ENCODE results near the gene ATF6B.
A peak's percentile ranks its signal among the peaks of the same experiment; 100 is the strongest.

Gene ATF6B

DNA sequence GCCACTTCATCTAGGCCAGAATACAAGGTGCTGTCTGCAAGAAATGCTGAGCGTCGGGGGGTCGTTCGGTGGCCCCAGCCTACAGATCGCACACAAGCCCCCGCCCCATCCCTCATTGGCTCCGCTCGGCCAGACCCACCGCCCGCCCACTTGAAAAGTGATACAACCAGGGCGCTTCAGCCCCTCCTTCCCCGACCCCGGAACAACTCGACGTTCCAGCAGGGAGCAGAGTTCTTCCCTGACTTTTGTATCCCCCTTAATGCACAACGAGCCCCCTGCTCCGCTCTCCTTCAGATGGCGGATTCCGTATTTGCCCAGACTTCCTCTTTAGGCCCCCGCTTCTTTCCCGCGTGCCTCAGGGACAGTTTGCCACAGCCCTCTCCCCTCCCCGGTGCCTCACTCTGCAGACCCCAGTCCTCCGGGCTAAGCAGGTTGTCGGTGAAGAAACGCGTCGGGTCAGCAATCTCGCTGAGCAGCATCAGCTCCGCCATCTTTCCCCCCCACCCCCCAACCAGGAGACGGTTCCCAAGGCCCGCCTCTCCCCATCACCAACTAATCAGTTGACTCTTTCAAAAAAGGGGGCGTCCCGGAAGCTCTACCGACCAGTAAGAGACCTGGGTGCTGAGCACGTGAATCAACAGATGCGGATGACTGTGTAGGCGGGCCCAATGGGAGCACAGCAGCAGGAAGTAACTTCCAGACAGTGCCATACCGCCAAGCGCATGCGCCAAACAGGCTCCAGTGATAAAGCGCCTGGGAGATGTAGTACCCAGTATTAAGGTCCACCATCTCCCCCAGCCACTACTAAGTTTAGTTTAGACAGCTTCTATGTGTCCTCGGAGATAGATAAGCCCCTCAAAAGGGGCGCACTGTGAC is at the start of gene ATF6B:
ATF6B (minus strand) TSS at position 530 of the 876 bp plus-strand sequence; CDS start at position 491, 39 bp downstream.
- peak; percentile 92 for FAIRE-seq

GRCh38 chr6:32177183-32177787 is 49.2 kb upstream of the ATF6B start:
- peak; percentile 21 for FAIRE-seq
- DNase-seq (ENCODE audit: insufficient read length, low spot score): no peak

More for the DNA sequence above, at the start of gene ATF6B:
- DNase-seq (ENCODE audit: insufficient read length, low spot score): peak; percentile 96

GRCh38 chr6:32176476-32177182 is 48.6 kb upstream of the ATF6B start:
- FAIRE-seq (no peak), DNase-seq (ENCODE audit: insufficient read length, low spot score) (no peak)

GRCh38 chr6:32175711-32176475 is 47.8 kb upstream of the ATF6B start, which contains the start of gene AGPAT1:
Gene AGPAT1 (minus strand): TSS chr6:32176084. CDS start chr6:32171496, 4,588 bp downstream.
- FAIRE-seq (peak; percentile 84), DNase-seq (ENCODE audit: insufficient read length, low spot score) (peak; percentile 97)

DNA sequence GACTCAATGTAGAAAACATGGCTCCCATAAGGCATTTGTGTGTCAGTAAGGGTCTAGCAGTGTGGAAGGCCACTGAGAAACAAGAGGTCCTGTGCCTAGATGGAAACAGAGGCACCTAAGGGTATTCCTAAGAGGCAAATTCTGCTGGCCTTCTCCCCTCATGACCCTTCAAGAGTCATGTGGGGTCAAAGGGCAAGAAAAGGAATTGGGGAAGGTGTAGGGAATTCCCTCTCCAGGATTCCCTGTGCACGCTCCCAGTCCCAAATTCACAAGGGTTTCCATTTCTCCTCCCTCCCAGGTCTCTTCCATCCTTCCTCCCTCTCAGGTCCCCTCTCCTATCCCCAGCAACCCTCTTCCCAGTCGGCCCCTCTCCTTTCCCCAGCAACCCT is 47.3 kb upstream of the ATF6B start:
- DNase-seq (ENCODE audit: insufficient read length, low spot score) (no peak), FAIRE-seq (no peak)

- DNase-seq (ENCODE audit: insufficient read length, low spot score): no peak
- no peak for FAIRE-seq
Measured at GRCh38 chr6:32174416-32174815, 46.4 kb upstream of the ATF6B start.

DNA sequence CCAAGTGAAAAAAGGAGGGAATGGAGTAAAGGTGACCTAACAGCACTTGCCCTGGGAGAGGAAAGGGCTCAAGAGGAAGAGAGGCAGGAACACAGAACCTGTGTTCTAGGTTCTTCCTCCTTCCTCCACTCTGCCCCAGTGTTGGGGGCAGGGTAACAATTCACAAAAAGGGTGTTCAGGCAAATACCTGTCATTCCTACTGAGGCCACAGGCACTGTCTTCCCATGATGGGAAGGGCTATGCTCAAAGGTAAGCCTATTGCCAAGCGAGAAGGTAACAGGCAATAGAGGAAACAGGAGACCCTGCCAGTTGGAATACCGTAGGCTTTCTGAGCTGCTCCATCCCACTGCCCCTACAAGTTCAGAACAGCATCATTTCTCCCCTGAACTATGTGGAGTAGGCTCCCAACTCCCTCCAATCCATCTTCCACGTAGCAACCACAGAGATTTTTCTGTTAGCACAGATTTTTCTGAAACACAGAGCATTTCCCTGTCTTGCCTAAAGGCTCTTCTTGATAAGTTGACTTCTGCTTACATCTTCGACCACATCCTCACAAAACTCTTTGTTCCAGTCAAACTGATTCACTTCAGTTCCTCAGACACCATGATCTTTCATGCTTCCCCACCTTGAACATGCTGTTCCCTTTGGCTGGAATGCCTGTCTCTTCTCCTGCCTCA is 45.1 kb upstream of the ATF6B start:
- DNase-seq (ENCODE audit: insufficient read length, low spot score) (no peak), FAIRE-seq (no peak)

DNA sequence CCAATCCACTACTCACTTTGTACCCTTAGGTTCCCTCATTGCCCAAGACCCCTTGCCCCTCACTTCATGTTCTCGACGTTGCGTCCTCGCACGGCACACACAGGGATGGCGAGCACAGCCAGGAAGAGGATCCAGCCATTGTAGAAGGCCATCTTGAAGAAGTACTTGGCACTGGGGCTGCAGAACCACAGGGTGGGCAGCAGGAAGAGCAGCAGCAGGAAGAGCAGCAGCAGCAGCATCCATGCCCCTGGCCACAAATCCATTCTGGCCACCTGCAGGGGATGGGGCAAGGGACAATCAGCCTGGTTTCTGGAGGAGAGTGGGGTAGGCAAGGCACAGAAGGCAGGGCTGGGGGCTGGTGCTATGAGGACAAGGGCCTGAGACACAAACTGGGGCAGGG is 43.2 kb upstream of the ATF6B start:
- FAIRE-seq (no peak), DNase-seq (ENCODE audit: insufficient read length, low spot score) (no peak)

GRCh38 chr6:32170294-32170693 is 42.2 kb upstream of the ATF6B start:
- FAIRE-seq (no peak), DNase-seq (ENCODE audit: insufficient read length, low spot score) (no peak)

- DNase-seq (ENCODE audit: insufficient read length, low spot score) (no peak), FAIRE-seq (no peak)
Measured at GRCh38 chr6:32168807-32169591, 41.0 kb upstream of the ATF6B start.

DNA sequence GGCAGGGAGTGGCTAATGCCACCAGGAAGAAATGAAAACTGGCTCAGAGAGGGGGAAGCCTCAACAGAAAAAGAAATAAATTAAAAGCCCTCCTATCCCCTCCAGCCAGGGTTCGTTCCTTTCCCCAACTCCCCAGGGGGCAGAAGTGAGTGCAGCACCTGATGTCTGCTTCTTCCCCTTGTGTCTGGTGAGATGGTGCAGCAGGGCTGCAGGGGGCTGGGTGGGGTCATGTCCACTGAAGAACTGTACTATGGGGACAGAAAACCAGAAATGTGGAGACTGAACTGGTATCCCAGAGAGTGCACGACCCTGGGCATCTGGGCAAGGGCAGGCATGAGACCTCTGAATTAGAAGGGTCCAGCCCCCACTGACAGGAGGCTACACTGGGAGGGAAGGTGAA is 40.3 kb upstream of the ATF6B start:
- FAIRE-seq (no peak), DNase-seq (ENCODE audit: insufficient read length, low spot score) (no peak)

DNA sequence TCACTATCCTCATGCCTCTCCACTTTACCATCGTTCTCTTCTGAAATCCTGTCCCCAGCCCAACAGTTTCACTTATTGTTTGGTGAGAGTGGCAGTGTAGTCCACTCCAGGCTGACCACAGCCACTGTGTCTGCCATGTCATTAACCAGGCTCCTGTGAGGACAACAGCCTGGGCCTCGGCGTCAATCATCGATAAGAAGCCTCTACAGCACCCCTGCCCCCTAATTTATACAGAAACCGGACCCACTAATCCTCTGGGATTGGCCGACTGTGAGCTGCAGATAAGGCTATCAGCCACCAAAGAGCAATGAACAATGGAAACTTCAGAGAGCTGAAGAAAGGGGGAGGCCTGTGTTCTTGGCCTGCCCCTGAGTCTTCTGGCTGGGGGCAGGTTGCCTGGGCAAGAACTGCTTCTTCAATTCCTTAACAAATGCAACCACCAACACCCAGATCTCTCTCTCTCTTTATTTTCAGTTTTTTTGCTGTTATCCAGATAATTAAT is 39.8 kb upstream of the ATF6B start:
- FAIRE-seq: no peak
- no peak for DNase-seq (ENCODE audit: insufficient read length, low spot score)

DNA sequence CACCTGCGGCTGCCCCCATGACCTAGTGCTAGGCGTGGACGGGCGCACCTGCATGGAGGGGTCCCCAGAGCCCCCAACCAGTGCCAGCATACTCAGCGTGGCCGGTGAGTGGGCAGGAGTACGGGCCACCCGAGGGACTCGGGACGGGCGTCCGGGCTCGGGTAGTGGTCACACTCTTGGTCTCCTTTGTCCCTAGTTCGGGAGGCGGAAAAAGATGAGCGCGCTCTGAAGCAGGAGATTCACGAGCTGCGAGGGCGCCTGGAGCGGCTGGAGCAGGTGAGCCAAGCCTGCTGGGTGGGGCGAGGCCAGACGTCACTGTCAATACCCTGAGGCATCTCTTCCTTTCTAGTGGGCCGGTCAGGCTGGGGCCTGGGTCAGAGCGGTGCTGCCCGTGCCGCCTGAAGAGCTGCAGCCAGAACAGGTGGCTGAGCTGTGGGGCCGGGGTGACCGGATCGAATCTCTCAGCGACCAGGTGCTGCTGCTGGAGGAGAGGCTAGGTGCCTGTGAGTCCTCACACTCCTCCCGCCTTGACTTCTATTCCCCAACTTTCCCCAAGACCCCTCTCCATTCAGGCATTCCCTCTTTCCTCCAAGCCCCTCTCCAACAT is 39.2 kb upstream of the ATF6B start:
- FAIRE-seq: no peak
- no peak for DNase-seq (ENCODE audit: insufficient read length, low spot score)

GRCh38 chr6:32166411-32167061 is 38.5 kb upstream of the ATF6B start:
- no peak for FAIRE-seq
- DNase-seq (ENCODE audit: insufficient read length, low spot score): no peak

GRCh38 chr6:32164295-32164694 is 36.2 kb upstream of the ATF6B start, which contains the start of gene EGFL8:
Gene EGFL8 (plus strand): TSS chr6:32164595. CDS start chr6:32166166, 1,571 bp downstream.
- DNase-seq (ENCODE audit: insufficient read length, low spot score): no peak
- no peak for FAIRE-seq

GRCh38 chr6:32163559-32164258 is 35.7 kb upstream of the ATF6B start:
- FAIRE-seq (no peak), DNase-seq (ENCODE audit: insufficient read length, low spot score) (no peak)

DNA sequence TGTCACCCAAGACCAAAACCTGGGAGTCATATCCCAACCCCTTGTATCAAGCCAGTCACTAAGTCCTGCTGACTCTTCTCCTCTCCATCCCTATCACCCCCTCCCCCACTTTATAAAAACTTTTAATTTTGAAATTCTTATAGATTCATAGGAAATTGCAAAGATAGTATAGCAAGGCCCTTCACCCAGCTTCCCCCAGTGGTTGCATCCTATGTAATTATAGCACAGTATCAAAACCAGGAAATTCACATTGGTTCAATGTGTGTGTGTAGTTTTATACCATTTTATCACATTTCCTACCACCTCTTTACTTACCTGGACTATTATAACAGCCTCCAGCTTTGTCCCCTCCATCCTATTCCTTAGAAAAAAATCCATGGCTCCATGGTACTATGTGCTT is 30.0 kb upstream of the ATF6B start:
- no peak for DNase-seq (ENCODE audit: insufficient read length, low spot score)
- FAIRE-seq: no peak

GRCh38 chr6:32156891-32157290 is 28.8 kb upstream of the ATF6B start:
- FAIRE-seq (no peak), DNase-seq (ENCODE audit: insufficient read length, low spot score) (no peak)
